HCT116 (cell line): ENCODE measurements around the gene ATP1A1.

Source experiments
- CBX3 ChIP-seq: IDR thresholded peaks from 2 replicates; pipeline ENCODE4 v1.6.1; 2012; ENCODE audit warnings: low read depth
- EZH2 ChIP-seq: fragments of 200-600 bp; sonication (generic); IDR thresholded peaks from 2 replicates; pipeline ENCODE4 v1.6.1; 2017; ENCODE audit warnings: antibody characterized with exemption, mixed run types
- EZH2phosphoT487 ChIP-seq: fragments of 200-600 bp; IDR thresholded peaks from 2 replicates; pipeline ENCODE4 v1.6.1; 2018; ENCODE audit warnings: antibody characterized with exemption, borderline replicate concordance
- JUND ChIP-seq: IDR thresholded peaks from 2 replicates; pipeline ENCODE4 v1.6.1; 2012
- POLR2A ChIP-seq: IDR thresholded peaks from 2 replicates; pipeline ENCODE4 v1.7.0; 2011; ENCODE audit warnings: borderline replicate concordance; ENCODE audit not compliant: insufficient read depth, insufficient read length; ENCODE audit errors: extremely low read depth
- POLR2AphosphoS5 ChIP-seq: IDR thresholded peaks from 2 replicates; pipeline ENCODE4 v1.6.1; 2011; ENCODE audit warnings: mild to moderate bottlenecking, low read depth, low read length, moderate library complexity
- RAD21 ChIP-seq: IDR thresholded peaks from 2 replicates; pipeline ENCODE4 v1.6.1; 2012; ENCODE audit warnings: low read depth, mild to moderate bottlenecking
- SP1 ChIP-seq: IDR thresholded peaks from 2 replicates; pipeline ENCODE4 v1.6.1; 2012; ENCODE audit warnings: low read depth
- TCF7L2 ChIP-seq: IDR thresholded peaks from 2 replicates; pipeline ENCODE4 v1.7.0; 2011; ENCODE audit warnings: borderline replicate concordance, inconsistent platforms; ENCODE audit not compliant: insufficient read depth, insufficient read length; ENCODE audit errors: extremely low read depth
- YY1 ChIP-seq: IDR thresholded peaks from 2 replicates; pipeline ENCODE4 v1.6.1; 2011; ENCODE audit warnings: low read length, low read depth, moderate library complexity, mild to moderate bottlenecking; ENCODE audit not compliant: insufficient replicate concordance; ENCODE audit errors: extremely low read depth
- TF ChIP-seq, protein P1 (sequence below), 3 experiments: fragments of 200-600 bp in 1 of 3; sonication (generic) in 1 of 3; IDR thresholded peaks in 2 of 3; conservative IDR thresholded peaks in 1 of 3; 2 replicates each; pipeline ENCODE4 v1.5.1; 2012 to 2017; ENCODE audit warnings: low read depth in 2 of 3, low read length in 2 of 3, antibody characterized with exemption in 1 of 3, borderline replicate concordance in 1 of 3, control low read depth in 1 of 3, mild to moderate bottlenecking in 1 of 3, mixed read lengths in 1 of 3, mixed run types in 1 of 3, moderate library complexity in 1 of 3; ENCODE audit not compliant: insufficient read depth in 1 of 3
- TF ChIP-seq, protein P2 (sequence below): IDR thresholded peaks from 2 replicates; pipeline ENCODE4 v1.6.1; 2012; ENCODE audit warnings: low read depth
- TF ChIP-seq, protein P3 (sequence below): IDR thresholded peaks from 2 replicates; pipeline ENCODE4 v1.6.1; 2011; ENCODE audit warnings: mild to moderate bottlenecking, low read length, moderate library complexity; ENCODE audit not compliant: insufficient replicate concordance; ENCODE audit errors: extremely low read depth
- TF ChIP-seq, protein P4 (sequence below): IDR thresholded peaks from 2 replicates; pipeline ENCODE4 v1.6.1; 2012

DNA sequence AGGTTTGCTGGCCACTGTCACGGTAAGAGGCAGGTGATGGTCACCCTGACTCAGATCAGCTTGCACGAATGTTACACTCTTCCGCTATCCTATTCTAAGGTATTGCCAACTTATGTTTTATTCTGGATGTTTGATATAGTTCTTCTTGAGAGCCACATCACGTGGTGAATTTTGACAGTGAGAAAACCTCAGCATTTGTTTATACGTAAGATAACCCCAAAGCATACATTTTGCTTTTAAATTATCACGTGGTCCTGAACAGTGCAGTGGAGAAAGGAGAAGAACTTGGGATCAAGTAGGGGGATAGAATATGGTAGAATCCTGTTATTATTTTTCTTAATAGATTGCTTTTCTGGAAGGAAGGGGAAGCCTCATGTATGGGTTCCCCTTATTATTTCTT, 16.6 kb downstream of the ATP1A1 start:
- TF ChIP-seq, protein P1, sequence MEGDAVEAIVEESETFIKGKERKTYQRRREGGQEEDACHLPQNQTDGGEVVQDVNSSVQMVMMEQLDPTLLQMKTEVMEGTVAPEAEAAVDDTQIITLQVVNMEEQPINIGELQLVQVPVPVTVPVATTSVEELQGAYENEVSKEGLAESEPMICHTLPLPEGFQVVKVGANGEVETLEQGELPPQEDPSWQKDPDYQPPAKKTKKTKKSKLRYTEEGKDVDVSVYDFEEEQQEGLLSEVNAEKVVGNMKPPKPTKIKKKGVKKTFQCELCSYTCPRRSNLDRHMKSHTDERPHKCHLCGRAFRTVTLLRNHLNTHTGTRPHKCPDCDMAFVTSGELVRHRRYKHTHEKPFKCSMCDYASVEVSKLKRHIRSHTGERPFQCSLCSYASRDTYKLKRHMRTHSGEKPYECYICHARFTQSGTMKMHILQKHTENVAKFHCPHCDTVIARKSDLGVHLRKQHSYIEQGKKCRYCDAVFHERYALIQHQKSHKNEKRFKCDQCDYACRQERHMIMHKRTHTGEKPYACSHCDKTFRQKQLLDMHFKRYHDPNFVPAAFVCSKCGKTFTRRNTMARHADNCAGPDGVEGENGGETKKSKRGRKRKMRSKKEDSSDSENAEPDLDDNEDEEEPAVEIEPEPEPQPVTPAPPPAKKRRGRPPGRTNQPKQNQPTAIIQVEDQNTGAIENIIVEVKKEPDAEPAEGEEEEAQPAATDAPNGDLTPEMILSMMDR (IDR thresholded peaks at IDR 0.05 in 2 of 3, conservative IDR thresholded peaks at IDR 0.05 in 1 of 3; ENCODE audit: borderline replicate concordance in 1 of 3, insufficient read depth in 1 of 3, low read depth in 2 of 3, low read length in 2 of 3) = no peak
- TF ChIP-seq EZH2phosphoT487 (no peak), POLR2A (no peak), YY1 (no peak), EZH2 (no peak), RAD21 (no peak), TCF7L2 (no peak), SP1 (no peak), JUND (no peak), CBX3 (no peak), POLR2AphosphoS5 (no peak)
- TF ChIP-seq, protein P2, sequence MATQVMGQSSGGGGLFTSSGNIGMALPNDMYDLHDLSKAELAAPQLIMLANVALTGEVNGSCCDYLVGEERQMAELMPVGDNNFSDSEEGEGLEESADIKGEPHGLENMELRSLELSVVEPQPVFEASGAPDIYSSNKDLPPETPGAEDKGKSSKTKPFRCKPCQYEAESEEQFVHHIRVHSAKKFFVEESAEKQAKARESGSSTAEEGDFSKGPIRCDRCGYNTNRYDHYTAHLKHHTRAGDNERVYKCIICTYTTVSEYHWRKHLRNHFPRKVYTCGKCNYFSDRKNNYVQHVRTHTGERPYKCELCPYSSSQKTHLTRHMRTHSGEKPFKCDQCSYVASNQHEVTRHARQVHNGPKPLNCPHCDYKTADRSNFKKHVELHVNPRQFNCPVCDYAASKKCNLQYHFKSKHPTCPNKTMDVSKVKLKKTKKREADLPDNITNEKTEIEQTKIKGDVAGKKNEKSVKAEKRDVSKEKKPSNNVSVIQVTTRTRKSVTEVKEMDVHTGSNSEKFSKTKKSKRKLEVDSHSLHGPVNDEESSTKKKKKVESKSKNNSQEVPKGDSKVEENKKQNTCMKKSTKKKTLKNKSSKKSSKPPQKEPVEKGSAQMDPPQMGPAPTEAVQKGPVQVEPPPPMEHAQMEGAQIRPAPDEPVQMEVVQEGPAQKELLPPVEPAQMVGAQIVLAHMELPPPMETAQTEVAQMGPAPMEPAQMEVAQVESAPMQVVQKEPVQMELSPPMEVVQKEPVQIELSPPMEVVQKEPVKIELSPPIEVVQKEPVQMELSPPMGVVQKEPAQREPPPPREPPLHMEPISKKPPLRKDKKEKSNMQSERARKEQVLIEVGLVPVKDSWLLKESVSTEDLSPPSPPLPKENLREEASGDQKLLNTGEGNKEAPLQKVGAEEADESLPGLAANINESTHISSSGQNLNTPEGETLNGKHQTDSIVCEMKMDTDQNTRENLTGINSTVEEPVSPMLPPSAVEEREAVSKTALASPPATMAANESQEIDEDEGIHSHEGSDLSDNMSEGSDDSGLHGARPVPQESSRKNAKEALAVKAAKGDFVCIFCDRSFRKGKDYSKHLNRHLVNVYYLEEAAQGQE = no peak
- TF ChIP-seq, protein P3, sequence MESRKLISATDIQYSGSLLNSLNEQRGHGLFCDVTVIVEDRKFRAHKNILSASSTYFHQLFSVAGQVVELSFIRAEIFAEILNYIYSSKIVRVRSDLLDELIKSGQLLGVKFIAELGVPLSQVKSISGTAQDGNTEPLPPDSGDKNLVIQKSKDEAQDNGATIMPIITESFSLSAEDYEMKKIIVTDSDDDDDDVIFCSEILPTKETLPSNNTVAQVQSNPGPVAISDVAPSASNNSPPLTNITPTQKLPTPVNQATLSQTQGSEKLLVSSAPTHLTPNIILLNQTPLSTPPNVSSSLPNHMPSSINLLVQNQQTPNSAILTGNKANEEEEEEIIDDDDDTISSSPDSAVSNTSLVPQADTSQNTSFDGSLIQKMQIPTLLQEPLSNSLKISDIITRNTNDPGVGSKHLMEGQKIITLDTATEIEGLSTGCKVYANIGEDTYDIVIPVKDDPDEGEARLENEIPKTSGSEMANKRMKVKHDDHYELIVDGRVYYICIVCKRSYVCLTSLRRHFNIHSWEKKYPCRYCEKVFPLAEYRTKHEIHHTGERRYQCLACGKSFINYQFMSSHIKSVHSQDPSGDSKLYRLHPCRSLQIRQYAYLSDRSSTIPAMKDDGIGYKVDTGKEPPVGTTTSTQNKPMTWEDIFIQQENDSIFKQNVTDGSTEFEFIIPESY = no peak
- TF ChIP-seq, protein P4, sequence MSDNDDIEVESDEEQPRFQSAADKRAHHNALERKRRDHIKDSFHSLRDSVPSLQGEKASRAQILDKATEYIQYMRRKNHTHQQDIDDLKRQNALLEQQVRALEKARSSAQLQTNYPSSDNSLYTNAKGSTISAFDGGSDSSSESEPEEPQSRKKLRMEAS = no peak
